ENCODE results near the gene SLC7A10.

The SLC7A10 gene

DNA sequence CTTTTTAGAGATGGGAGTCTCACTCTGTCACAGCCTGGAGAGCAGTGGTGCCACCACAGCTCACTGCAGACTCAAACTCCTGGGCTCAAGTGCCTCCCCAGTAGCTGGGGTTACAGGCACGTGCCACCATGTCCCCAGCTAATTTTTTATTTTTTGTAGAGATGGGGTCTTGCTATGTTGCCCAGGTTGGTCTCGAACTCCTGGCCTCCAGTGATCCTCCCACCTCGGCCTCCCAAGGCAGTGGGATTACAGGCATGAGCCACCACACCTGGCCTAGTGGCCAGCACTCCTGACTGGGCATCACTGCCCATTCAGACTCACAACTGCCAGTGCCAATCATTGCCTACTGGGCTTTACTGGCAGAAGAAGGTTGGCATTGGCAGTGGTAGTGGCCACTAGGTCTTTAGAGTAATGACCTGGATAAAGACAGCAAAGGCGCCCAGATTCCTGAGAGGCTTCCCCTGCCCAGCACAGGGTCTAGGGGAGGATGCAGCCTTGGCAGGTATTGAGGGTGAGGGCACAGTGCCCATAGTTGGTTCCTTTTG, 26.8 kb upstream of the SLC7A10 start:
- TF ChIP-seq, protein P1, sequence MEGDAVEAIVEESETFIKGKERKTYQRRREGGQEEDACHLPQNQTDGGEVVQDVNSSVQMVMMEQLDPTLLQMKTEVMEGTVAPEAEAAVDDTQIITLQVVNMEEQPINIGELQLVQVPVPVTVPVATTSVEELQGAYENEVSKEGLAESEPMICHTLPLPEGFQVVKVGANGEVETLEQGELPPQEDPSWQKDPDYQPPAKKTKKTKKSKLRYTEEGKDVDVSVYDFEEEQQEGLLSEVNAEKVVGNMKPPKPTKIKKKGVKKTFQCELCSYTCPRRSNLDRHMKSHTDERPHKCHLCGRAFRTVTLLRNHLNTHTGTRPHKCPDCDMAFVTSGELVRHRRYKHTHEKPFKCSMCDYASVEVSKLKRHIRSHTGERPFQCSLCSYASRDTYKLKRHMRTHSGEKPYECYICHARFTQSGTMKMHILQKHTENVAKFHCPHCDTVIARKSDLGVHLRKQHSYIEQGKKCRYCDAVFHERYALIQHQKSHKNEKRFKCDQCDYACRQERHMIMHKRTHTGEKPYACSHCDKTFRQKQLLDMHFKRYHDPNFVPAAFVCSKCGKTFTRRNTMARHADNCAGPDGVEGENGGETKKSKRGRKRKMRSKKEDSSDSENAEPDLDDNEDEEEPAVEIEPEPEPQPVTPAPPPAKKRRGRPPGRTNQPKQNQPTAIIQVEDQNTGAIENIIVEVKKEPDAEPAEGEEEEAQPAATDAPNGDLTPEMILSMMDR (IDR thresholded peaks at IDR 0.05): no peak

DNA sequence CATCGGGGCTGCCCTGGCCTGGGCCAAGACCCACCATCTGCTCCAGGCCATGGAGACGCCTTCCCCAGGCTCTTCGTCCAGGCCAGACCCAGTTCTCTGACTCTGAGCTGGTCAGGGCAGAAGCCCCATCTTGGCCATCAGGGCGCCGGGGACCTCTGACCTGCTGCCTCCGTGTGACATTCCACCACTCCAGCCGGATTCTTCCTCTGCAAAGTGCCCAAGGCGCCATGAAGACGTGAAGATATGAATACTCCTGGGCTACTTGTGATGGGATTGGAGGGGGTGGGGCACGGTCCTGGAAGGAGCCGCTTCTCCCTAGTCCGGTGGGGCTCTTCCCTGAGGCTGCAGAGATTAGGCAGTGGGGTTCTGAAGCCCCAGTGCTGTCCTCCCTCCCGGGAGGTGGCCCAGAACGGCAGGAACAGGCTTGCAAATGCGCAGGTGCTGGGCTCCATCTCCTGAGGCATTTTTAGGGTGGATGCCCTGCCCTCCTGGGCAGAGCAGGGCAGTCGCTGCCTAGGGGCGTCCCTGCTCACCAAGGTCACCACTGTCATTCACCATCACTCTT, 26.0 kb upstream of the SLC7A10 start:
- TF ChIP-seq, protein P1 (IDR thresholded peaks at IDR 0.05): no peak

DNA sequence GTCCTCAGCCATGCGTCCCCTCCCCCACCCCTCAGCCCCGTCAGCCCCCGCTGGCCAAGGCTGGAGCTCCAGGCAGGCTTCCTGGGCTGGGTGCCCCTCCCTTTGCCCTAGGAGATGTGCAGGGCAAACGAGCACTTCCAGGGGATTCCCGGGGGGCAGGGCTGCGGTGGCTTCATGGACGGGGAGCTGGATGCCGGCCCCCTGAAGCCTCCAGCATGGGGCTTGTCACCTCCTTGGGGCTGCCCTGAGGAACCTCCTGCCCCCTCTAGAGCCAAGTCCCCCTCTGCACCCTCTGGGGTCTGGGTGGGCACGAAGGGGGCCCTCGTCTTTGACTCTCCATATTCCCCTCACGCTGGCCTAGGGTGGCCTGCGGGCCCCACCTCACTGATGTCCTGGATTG, 25.4 kb upstream of the SLC7A10 start:
- TF ChIP-seq, protein P1 (IDR thresholded peaks at IDR 0.05): no peak

DNA sequence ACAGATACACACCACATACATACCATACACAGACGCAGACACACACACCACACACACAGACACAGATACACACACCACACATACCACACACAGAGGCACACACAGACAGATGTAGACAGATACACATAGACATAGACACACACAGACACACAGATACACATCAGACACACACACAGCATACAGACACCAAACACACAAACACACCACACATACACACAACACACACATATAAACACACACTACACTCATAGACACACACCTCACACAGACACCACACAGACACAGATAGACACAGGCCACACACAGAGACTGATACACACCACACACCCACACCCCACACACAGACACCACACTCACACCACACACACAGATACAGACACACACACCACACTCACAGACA, 24.9 kb upstream of the SLC7A10 start:
- TF ChIP-seq, protein P1 (IDR thresholded peaks at IDR 0.05): no peak

DNA sequence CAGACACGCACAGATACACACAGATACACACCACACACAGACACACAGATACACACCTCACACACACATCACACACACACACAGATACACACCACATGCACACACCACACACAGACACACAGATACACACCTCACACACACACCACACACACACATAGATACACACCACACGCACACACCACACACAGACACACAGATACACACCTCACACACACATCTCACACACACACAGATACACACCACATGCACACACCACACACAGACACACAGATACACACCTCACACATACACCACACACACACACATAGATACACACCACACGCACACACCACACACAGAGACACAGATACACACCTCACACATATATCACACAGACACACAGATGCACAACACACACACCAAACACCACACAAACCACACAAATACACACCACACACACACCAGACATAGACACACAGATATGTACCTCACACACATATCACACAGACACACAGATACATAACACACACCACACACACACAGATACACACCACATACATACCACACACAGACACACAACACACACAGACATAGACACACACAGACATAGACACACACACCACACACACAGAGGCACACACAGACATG, 24.2 kb upstream of the SLC7A10 start:
- TF ChIP-seq, protein P1 (IDR thresholded peaks at IDR 0.05): no peak

DNA sequence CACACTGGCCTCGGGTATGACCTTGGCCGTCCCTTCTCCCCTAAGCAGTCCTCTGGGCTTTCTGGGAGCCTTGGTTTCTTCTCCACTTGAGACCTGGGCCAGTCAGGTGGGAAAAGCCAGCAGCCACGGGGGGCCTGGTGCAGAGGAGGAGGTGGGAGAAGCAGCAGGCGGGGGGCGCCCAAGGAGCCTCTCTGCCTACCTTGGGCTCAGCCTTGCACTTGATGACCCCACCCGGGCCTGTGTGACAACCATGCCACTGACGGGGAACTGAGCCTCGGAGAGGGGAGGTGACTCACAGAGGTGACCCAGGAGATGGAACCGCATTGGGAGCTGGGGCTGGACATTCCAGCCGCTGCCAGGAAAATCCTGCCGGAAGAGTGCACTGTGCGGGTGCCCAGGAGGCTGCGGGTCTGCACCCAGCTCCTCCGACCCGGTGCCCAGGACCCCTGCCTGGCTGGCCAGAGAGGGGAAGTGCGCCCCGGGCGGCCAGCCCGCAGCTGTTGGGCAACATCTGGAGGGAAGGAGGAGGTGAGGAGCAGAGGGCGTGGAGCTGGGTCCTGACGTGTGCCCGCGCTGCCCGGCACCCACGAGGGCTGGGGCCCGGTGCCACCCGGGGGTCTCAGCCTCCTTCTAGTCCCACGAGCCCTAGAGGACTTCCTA, 23.4 kb upstream of the SLC7A10 start:
- TF ChIP-seq, protein P1 (IDR thresholded peaks at IDR 0.05): no peak

DNA sequence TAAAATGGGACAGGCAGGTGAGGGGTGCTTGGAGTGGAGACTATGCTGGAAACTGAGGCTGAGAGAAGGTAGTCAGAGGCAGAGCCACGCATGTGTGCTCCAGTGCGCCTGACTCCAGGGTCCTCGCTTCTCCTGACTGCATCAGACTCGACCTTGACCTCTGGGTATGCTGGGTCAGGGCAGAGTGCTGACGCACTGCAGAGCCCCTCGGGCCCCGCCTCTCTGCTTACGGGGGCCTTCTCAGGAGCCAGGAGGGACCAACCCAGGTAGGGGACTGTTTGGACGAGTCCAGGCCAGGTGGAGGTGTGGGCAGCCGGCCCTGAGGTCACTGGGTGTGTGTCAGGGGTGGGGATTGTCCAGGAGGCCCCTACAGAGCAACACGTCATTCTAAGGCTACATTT, 22.9 kb upstream of the SLC7A10 start:
- TF ChIP-seq, protein P1 (IDR thresholded peaks at IDR 0.05): no peak
